GM23338 (cell line): ENCODE measurements around the gene TRPC3. TPM values are rescaled to one million over a fixed set of nuclear protein-coding genes. Genes with fewer than 3 reads are reported as not detected.

Source experiments
- ATAC-seq: fragments of 200-7000 bp; cut with Tn5 transposase; 3 replicates; pipeline ENCODE4 v1.9.1; 2020
- DNase-seq: peaks from one replicate; pipeline ENCODE4 v3.0.0-alpha.2; 2015; ENCODE audit warnings: low spot score
- H2AFZ ChIP-seq: fragments of 200-600 bp; sonication (generic); 2 replicates; pipeline ENCODE4 v1.8.0; 2016; ENCODE audit warnings: antibody characterized with exemption, mild to moderate bottlenecking, moderate library complexity
- H3F3A ChIP-seq: fragments of 200-600 bp; sonication (generic); replicated peaks from 2 replicates; pipeline ENCODE4 v1.8.0; 2017; ENCODE audit warnings: antibody characterized with exemption, mixed run types, low read depth
- H3K27ac ChIP-seq: fragments of 200-600 bp; sonication (generic); 2 replicates; pipeline ENCODE4 v1.6.1; 2016; ENCODE audit warnings: low read depth
- H3K27me3 ChIP-seq: fragments of 200-600 bp; sonication (generic); 2 replicates; pipeline ENCODE4 v1.8.0; 2016; ENCODE audit warnings: mild to moderate bottlenecking, mixed run types, moderate library complexity; ENCODE audit not compliant: insufficient read depth
- H3K36me3 ChIP-seq: fragments of 200-600 bp; sonication (generic); 2 replicates; pipeline ENCODE4 v1.8.0; 2016; ENCODE audit warnings: mild to moderate bottlenecking; ENCODE audit not compliant: insufficient read depth
- H3K4me1 ChIP-seq: fragments of 200-600 bp; sonication (generic); 2 replicates; pipeline ENCODE4 v1.8.0; 2016; ENCODE audit warnings: mild to moderate bottlenecking, moderate library complexity; ENCODE audit not compliant: insufficient read depth
- H3K4me2 ChIP-seq: fragments of 200-600 bp; sonication (generic); 2 replicates; pipeline ENCODE4 v1.7.1; 2017; ENCODE audit warnings: mixed run types
- H3K4me3 ChIP-seq: fragments of 200-600 bp; sonication (generic); 2 replicates; pipeline ENCODE4 v1.6.1; 2016; ENCODE audit warnings: mixed run types
- H3K79me2 ChIP-seq: fragments of 200-600 bp; sonication (generic); replicated peaks from 2 replicates; pipeline ENCODE4 v1.8.0; 2017; ENCODE audit warnings: mild to moderate bottlenecking; ENCODE audit not compliant: insufficient read depth
- H3K9me2 ChIP-seq: fragments of 200-600 bp; sonication (generic); 2 replicates; pipeline ENCODE4 v1.8.0; 2017; ENCODE audit not compliant: insufficient read depth
- H4K20me1 ChIP-seq: fragments of 200-600 bp; sonication (generic); replicated peaks from 2 replicates; pipeline ENCODE4 v1.8.0; 2017; ENCODE audit warnings: mild to moderate bottlenecking; ENCODE audit not compliant: insufficient read depth
- H3K27ac Mint-ChIP-seq: 2 replicates; pipeline ENCODE4 v1.8.0; 2020; ENCODE audit warnings: inconsistent platforms, mild to moderate bottlenecking, moderate library complexity, mixed read lengths
- H3K27me3 Mint-ChIP-seq: 3 replicates; pipeline ENCODE4 v1.8.0; 2022; ENCODE audit warnings: low read depth, mild to moderate bottlenecking, moderate library complexity, mixed read lengths, inconsistent platforms; ENCODE audit not compliant: insufficient read depth, poor library complexity
- H3K36me3 Mint-ChIP-seq: 3 replicates; pipeline ENCODE4 v1.8.0; 2021; ENCODE audit warnings: low read depth, mild to moderate bottlenecking, inconsistent platforms, moderate library complexity, mixed read lengths
- H3K4me1 Mint-ChIP-seq: 3 replicates; pipeline ENCODE4 v1.8.0; 2020; ENCODE audit warnings: mild to moderate bottlenecking, inconsistent platforms, mixed read lengths
- H3K4me3 Mint-ChIP-seq: 3 replicates; pipeline ENCODE4 v1.8.0; 2021; ENCODE audit warnings: moderate library complexity, mild to moderate bottlenecking, inconsistent platforms, mixed read lengths
- H3K9me3 Mint-ChIP-seq: 3 replicates; pipeline ENCODE4 v1.8.0; 2020; ENCODE audit warnings: moderate library complexity, mild to moderate bottlenecking, inconsistent platforms, mixed read lengths
- CREB1 ChIP-seq: fragments of 250-450 bp; sonication (Bioruptor Pico); IDR thresholded peaks from 2 replicates; pipeline ENCODE4 v1.5.0; 2020; ENCODE audit warnings: low read depth, mild to moderate bottlenecking, moderate library complexity
- EZH2 ChIP-seq: fragments of 200-600 bp; sonication (generic); IDR thresholded peaks from one replicate; pipeline ENCODE4 v1.8.0; 2017; ENCODE audit warnings: antibody characterized with exemption, mild to moderate bottlenecking, low read depth; ENCODE audit not compliant: unreplicated experiment
- EZH2phosphoT487 ChIP-seq: fragments of 200-600 bp; sonication (generic); IDR thresholded peaks from one replicate; pipeline ENCODE4 v1.8.1; 2018; ENCODE audit warnings: antibody characterized with exemption; ENCODE audit not compliant: unreplicated experiment
- JUNB ChIP-seq: IDR thresholded peaks from one replicate; pipeline ENCODE4 v1.6.1; 2016; ENCODE audit warnings: antibody characterized with exemption; ENCODE audit not compliant: unreplicated experiment
- NANOG ChIP-seq: IDR thresholded peaks from 2 replicates; pipeline ENCODE4 v1.6.1; 2016; ENCODE audit warnings: antibody characterized with exemption, borderline replicate concordance
- POLR2AphosphoS5 ChIP-seq: IDR thresholded peaks from 2 replicates; pipeline ENCODE4 v1.6.1; 2016; ENCODE audit warnings: antibody characterized with exemption, low read depth
- STAT1 ChIP-seq: IDR thresholded peaks from one replicate; pipeline ENCODE4 v1.6.1; 2016; ENCODE audit warnings: antibody characterized with exemption; ENCODE audit not compliant: unreplicated experiment
- ZNF114 ChIP-seq: fragments of 250-450 bp; sonication (Bioruptor Pico); IDR thresholded peaks from 2 replicates; pipeline ENCODE4 v1.5.0; 2020; ENCODE audit warnings: mild to moderate bottlenecking, moderate library complexity
- ZNF331 ChIP-seq: fragments of 250-450 bp; sonication (Bioruptor Pico); IDR thresholded peaks from 2 replicates; pipeline ENCODE4 v1.5.0; 2020; ENCODE audit warnings: low read depth, mild to moderate bottlenecking, moderate library complexity
- polyA plus RNA-seq: library from polyadenylated mRNA; unstranded; fragments of >200 nt; fragmentation: Nextera tagmentation; extraction: Ambion mirVana; gene quantifications from 2 replicates; pipeline ENCODE4 v1.2.1, GENCODE V29; 2016
- total RNA-seq: library from RNA; depleted of rRNA; stranded (reverse); fragments of >200 nt; shearing (Covaris generic); gene quantifications from 2 replicates; pipeline ENCODE4 v1.2.3, GENCODE V29; 2014
- TF ChIP-seq, protein P1 (sequence below), 2 experiments: fragments of 200-600 bp in 1 of 2; sonication (generic) in 1 of 2; conservative IDR thresholded peaks; 2 replicates each; pipeline versions ENCODE4 v1.5.1 to v1.6.1; 2016 to 2017; ENCODE audit warnings: antibody characterized with exemption in 2 of 2, low read depth in 2 of 2, mild to moderate bottlenecking in 2 of 2, moderate library complexity in 1 of 2
- TF ChIP-seq, protein P2 (sequence below): fragments of 250-450 bp; sonication (Bioruptor Pico); IDR thresholded peaks from 2 replicates; pipeline ENCODE4 v1.5.0; 2020; ENCODE audit warnings: mild to moderate bottlenecking, moderate library complexity

TRPC3 gene
- total and polyA plus RNA-seq, 2 experiments from 2014 or later = 0.44 to 1.0 TPM

DNA sequence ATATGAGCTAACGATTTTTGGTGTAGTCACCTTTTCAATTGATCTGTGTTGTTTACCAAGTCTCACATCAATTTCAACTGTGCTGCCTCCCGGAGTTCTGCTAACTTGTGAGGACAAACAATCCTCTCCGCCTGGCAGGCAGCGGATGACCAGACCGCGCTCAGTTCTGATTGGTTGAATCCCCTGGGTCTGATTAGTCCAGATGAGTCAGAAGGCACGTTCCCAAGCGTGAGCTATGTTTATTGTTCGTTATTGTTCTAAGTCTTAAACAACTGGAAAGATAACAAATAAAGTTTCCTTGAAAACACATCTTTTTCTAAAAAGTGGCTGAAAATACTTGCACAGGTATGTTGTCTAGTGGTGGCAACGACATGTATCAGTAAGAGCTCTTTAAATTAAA lies 37.9 kb upstream of the TRPC3 start:
- Histone ChIP-seq H2AFZ (no peak overlapping the region; the same call in 1 of the 2 replicates), H3K36me3 (no peaks in the 10 kb centered on the region), H3K4me1 (no peaks in the 10 kb centered on the region), H3K9me2 (peaks cover 3% of the 10 kb centered on the region; the same call in 1 of the 2 replicates), H3F3A (no peaks in the 10 kb centered on the region), H3K27ac (no peak overlapping the region), H3K27me3 (no peaks in the 10 kb centered on the region), H3K79me2 (no peaks in the 10 kb centered on the region), H3K4me3 (no peak overlapping the region), H4K20me1 (no peaks in the 10 kb centered on the region), H3K4me2 (no peak overlapping the region)
- ATAC-seq (peak; percentile 56), DNase-seq (peak; percentile 15)
- Mint-ChIP-seq H3K27ac (no peak overlapping the region), H3K27me3 (no peaks in the 10 kb centered on the region), H3K36me3 (no peaks in the 10 kb centered on the region), H3K9me3 (no peaks in the 10 kb centered on the region), H3K4me1 (peaks cover 3% of the 10 kb centered on the region; the same call in 1 of the 3 replicates), H3K4me3 (no peak overlapping the region)
- TF ChIP-seq ZNF114 (CRISPR knock-in tag) = no peak
- no peak for TF ChIP-seq STAT1
- no peak for TF ChIP-seq POLR2AphosphoS5
- no peak for TF ChIP-seq EZH2
- no peak for TF ChIP-seq NANOG
- TF ChIP-seq, protein P1, sequence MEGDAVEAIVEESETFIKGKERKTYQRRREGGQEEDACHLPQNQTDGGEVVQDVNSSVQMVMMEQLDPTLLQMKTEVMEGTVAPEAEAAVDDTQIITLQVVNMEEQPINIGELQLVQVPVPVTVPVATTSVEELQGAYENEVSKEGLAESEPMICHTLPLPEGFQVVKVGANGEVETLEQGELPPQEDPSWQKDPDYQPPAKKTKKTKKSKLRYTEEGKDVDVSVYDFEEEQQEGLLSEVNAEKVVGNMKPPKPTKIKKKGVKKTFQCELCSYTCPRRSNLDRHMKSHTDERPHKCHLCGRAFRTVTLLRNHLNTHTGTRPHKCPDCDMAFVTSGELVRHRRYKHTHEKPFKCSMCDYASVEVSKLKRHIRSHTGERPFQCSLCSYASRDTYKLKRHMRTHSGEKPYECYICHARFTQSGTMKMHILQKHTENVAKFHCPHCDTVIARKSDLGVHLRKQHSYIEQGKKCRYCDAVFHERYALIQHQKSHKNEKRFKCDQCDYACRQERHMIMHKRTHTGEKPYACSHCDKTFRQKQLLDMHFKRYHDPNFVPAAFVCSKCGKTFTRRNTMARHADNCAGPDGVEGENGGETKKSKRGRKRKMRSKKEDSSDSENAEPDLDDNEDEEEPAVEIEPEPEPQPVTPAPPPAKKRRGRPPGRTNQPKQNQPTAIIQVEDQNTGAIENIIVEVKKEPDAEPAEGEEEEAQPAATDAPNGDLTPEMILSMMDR (conservative IDR thresholded peaks at IDR 0.05; ENCODE audit: low read depth in 2 of 2) = no peak
- TF ChIP-seq ZNF331 (CRISPR knock-in tag) = no peak
- TF ChIP-seq, protein P2, sequence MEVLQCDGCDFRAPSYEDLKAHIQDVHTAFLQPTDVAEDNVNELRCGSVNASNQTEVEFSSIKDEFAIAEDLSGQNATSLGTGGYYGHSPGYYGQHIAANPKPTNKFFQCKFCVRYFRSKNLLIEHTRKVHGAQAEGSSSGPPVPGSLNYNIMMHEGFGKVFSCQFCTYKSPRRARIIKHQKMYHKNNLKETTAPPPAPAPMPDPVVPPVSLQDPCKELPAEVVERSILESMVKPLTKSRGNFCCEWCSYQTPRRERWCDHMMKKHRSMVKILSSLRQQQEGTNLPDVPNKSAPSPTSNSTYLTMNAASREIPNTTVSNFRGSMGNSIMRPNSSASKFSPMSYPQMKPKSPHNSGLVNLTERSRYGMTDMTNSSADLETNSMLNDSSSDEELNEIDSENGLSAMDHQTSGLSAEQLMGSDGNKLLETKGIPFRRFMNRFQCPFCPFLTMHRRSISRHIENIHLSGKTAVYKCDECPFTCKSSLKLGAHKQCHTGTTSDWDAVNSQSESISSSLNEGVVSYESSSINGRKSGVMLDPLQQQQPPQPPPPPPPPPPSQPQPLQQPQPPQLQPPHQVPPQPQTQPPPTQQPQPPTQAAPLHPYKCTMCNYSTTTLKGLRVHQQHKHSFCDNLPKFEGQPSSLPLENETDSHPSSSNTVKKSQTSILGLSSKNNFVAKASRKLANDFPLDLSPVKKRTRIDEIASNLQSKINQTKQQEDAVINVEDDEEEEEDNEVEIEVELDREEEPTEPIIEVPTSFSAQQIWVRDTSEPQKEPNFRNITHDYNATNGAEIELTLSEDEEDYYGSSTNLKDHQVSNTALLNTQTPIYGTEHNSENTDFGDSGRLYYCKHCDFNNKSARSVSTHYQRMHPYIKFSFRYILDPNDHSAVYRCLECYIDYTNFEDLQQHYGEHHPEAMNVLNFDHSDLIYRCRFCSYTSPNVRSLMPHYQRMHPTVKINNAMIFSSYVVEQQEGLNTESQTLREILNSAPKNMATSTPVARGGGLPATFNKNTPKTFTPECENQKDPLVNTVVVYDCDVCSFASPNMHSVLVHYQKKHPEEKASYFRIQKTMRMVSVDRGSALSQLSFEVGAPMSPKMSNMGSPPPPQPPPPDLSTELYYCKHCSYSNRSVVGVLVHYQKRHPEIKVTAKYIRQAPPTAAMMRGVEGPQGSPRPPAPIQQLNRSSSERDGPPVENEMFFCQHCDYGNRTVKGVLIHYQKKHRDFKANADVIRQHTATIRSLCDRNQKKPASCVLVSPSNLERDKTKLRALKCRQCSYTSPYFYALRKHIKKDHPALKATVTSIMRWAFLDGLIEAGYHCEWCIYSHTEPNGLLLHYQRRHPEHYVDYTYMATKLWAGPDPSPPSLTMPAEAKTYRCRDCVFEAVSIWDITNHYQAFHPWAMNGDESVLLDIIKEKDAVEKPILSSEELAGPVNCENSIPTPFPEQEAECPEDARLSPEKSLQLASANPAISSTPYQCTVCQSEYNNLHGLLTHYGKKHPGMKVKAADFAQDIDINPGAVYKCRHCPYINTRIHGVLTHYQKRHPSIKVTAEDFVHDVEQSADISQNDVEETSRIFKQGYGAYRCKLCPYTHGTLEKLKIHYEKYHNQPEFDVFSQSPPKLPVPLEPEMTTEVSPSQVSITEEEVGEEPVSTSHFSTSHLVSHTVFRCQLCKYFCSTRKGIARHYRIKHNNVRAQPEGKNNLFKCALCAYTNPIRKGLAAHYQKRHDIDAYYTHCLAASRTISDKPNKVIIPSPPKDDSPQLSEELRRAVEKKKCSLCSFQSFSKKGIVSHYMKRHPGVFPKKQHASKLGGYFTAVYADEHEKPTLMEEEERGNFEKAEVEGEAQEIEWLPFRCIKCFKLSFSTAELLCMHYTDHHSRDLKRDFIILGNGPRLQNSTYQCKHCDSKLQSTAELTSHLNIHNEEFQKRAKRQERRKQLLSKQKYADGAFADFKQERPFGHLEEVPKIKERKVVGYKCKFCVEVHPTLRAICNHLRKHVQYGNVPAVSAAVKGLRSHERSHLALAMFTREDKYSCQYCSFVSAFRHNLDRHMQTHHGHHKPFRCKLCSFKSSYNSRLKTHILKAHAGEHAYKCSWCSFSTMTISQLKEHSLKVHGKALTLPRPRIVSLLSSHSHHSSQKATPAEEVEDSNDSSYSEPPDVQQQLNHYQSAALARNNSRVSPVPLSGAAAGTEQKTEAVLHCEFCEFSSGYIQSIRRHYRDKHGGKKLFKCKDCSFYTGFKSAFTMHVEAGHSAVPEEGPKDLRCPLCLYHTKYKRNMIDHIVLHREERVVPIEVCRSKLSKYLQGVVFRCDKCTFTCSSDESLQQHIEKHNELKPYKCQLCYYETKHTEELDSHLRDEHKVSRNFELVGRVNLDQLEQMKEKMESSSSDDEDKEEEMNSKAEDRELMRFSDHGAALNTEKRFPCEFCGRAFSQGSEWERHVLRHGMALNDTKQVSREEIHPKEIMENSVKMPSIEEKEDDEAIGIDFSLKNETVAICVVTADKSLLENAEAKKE (CRISPR knock-in tag) = no peak
- TF ChIP-seq JUNB = no peak
- TF ChIP-seq CREB1 = no peak
- no peak for TF ChIP-seq EZH2phosphoT487
